NT2/D1 (cell line): ENCODE results near the gene WNK4.

Experiments used
- YY1 ChIP-seq: IDR thresholded peaks from 2 replicates; pipeline ENCODE4 v1.6.1; 2011; ENCODE audit not compliant: insufficient read length, insufficient read depth
- ZNF274 ChIP-seq: IDR thresholded peaks from 2 replicates; pipeline ENCODE4 v1.6.1; 2011; ENCODE audit warnings: mild to moderate bottlenecking, low read depth, low read length

- TF ChIP-seq YY1 (no peak), ZNF274 (no peak)
Observed at GRCh38 chr17:42791948-42792347, 11.5 kb downstream of the WNK4 start.
